Measurements from ENCODE around the gene PMPCB.
"Not testable (repeated sequence)": the region's sequence is repeated elsewhere in the genome, so short reads cannot be mapped to it uniquely, and the experiment has no call there.

The PMPCB gene, protein sequence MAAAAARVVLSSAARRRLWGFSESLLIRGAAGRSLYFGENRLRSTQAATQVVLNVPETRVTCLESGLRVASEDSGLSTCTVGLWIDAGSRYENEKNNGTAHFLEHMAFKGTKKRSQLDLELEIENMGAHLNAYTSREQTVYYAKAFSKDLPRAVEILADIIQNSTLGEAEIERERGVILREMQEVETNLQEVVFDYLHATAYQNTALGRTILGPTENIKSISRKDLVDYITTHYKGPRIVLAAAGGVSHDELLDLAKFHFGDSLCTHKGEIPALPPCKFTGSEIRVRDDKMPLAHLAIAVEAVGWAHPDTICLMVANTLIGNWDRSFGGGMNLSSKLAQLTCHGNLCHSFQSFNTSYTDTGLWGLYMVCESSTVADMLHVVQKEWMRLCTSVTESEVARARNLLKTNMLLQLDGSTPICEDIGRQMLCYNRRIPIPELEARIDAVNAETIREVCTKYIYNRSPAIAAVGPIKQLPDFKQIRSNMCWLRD

DNA sequence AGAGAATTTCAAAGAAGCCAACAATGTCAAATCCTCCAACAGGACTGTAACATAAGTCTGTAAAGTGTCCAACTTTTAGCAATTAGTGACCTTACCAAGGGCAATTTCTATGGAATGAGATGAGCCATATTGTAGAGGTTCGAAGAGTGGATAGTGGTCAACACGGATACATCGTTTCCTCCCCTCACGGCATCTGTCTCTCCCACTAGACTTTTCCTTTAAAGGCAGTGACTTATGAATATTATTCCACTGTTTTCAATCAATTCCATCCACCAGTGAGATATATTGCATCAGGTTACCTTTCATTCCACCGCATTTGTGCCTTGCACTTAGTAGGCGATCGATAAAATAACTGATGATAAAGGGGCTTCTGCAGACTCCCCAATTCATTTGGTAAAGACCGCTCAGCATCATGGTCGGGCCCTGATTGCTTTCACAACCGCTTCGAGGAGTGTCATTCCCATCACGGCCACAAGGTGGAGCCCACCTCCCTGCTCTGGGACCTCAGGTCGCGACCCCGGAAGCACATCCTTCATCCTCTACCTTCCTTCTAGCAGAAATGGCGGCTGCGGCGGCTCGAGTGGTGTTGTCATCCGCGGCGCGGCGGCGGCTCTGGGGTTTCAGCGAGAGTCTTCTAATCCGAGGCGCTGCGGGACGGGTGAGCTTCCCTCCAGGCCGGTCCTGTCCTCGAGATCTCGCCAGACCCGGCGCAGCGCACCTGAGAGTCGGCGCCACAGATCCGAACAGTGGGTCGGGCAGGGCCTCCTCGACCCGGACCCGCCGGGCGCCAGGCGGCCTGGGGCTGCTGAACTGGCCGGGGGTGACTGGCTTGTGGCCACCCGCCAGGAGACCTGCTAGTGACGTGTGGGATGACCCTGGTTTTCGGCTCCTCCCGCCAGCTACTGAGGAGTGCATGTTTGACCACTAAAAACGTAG is at the start of gene PMPCB:
Gene PMPCB (plus strand): TSS at position 535 of the 936 bp plus-strand sequence. CDS start 25 bp downstream, at position 560.
- TF ChIP-seq, protein P1, sequence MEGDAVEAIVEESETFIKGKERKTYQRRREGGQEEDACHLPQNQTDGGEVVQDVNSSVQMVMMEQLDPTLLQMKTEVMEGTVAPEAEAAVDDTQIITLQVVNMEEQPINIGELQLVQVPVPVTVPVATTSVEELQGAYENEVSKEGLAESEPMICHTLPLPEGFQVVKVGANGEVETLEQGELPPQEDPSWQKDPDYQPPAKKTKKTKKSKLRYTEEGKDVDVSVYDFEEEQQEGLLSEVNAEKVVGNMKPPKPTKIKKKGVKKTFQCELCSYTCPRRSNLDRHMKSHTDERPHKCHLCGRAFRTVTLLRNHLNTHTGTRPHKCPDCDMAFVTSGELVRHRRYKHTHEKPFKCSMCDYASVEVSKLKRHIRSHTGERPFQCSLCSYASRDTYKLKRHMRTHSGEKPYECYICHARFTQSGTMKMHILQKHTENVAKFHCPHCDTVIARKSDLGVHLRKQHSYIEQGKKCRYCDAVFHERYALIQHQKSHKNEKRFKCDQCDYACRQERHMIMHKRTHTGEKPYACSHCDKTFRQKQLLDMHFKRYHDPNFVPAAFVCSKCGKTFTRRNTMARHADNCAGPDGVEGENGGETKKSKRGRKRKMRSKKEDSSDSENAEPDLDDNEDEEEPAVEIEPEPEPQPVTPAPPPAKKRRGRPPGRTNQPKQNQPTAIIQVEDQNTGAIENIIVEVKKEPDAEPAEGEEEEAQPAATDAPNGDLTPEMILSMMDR (conservative IDR thresholded peaks at IDR 0.05; ENCODE audit: low read depth, low read length), result peak; percentile 95
- peak within 1 kb of the TSS; percentile 84 for H3K4me3 ChIP-seq (ENCODE audit: low read length)
- DNase-seq (ENCODE audit: low read depth), result peak; percentile 48

DNA sequence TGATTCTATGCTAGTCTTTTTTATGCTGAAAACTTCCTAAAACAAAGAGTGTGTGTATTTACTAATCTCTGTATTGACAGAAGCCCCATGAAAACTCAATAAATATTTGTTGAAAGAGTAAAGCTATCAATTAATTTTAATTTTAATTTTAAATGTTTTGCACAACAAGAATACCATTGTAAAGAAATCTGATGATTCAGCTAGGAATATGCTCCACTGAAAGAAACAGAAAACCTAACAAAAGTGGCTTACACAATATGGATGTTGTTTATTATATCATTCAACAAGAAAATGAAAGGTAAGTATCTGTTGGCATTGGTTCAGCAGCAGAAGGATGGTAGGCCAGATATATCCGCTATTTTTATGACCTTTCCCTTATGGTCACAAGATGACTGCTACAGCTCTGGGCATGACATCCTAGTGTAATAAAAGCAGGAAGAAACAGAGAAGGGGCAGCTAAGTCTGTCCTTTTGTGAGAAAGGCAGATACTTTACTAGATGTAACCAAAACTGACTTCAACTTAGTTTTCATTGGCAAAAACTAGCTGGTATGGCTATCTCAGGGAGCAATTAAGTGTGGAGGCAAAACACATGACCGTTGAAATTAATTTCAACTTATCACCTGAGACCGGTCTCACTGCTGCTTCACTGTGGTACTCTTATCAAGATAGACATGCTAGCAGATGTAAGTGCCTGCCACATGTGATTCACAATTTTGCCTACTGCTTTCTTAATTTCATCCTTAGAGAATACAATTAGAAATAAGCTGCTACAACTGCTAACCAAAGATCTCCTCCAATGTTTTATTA is 43.3 kb upstream of the PMPCB start:
- not testable (repeated sequence) for H3K4me3 ChIP-seq (ENCODE audit: low read length); DNase-seq (ENCODE audit: low read depth)

DNA sequence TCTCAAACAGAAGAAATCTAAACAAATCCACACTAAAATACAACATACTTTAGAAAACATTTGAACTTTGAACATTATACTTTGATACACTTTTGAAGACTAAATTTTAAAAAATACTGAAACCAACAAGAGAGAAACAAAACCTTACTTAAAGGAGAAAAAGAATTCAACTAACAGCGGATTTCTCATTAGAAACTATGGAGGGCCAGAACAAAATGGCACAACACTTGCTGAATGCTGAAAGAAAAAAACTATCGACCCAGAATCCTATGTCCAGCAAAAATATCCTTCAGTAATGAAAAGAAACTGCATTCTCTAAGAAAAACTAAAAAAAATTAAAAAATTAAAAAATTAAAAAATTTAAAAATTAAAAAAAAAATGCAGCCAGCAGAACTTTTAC is 33.2 kb upstream of the PMPCB start:
- not testable (repeated sequence) for H3K4me3 ChIP-seq (ENCODE audit: low read length); DNase-seq (ENCODE audit: low read depth)

DNA sequence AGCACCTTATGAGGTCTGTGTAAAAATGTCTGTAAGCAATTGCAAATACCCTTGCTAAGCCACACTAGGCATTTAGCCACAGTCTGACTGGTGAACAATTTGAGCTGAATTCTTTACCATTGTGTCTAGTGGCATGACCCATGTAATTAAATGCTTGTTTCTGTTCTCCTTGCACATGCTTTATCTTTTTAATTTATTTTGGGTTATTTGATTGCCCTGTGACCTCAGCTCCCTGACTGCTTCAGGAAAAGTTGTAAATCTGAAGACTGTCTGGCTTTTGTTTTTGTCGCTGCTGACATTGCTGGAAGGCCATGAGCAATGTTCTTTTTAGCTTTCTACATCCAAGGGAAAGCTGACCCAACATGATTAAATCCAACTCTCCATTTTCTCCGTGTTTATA is 31.0 kb upstream of the PMPCB start:
- not testable (repeated sequence) for H3K4me3 ChIP-seq (ENCODE audit: low read length); DNase-seq (ENCODE audit: low read depth)

DNA sequence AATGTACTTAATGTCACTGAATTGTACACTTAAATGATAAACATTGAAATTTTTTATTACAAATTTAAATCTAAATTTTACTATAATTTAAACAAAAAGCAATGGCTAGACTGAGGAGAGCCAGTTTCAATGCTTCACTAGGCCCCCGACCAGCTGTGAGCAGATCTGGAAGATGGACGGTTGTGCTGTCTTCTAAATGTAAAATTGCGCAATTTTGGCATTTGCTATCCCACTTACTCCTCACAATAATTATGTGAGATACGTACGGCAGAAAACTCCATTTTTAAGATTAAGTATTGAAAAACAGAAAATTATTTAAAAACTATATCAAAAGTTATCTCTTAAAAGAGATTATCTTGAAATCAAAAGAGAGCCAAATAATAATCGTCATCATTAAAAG is 23.9 kb upstream of the PMPCB start:
- DNase-seq (ENCODE audit: low read depth); H3K4me3 ChIP-seq (ENCODE audit: low read length): not testable (repeated sequence)

DNA sequence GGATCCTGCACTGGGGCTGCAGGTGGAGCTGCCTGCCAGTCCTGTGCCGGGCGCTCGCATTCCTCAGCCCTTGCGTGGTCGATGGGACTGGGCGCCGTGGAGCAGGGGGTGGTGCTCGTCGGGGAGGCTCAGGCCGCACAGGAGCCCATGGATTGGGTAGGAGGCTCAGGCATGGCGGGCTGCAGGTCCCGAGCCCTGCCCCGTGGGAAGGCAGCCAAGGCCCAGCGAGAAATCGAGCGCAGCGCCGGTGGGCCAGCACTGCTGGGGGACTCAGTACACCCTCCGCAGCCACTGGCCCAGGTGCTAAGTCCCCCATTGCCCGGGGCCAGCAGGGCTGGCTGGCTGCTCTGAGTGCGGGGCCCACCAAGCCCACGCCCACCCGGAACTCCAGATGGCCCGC is 22.4 kb upstream of the PMPCB start:
- not testable (repeated sequence) for H3K4me3 ChIP-seq (ENCODE audit: low read length); DNase-seq (ENCODE audit: low read depth)

DNA sequence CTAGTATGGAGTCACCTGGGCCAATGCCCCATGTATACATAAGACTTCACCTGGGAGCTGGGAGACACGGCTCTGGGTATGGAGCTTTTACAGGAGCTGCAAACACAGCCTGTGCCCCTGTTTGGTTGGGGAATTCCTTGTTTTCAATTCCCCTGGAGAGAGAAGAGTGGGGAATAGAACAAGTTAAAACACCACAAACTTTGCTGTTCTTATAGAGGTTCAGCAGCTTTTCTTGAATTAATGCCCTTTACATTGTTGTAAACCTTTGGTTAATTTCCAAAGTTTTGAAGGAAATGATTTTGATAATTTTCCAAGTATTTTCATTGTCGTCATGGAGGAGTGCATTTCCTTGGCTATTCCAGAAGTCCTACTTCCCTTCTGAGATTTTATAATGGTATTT is 19.0 kb upstream of the PMPCB start:
- H3K4me3 ChIP-seq (ENCODE audit: low read length); DNase-seq (ENCODE audit: low read depth): not testable (repeated sequence)

DNA sequence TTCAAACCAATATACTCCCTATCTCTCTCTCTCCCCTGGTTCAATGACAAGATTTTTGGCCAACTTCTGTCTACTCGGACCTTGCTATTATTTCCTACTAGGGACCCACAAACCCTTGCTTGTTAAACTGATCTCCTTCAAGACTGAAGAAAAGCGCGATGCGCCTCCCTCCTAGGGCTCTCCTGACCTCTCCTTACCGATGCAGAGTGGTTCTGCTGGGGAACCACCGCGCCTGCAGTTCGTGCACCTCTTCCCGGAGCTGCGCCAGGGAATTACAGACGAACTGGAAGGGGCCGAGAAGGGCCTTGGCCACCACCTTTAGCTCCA is 17.6 kb upstream of the PMPCB start:
- not testable (repeated sequence) for DNase-seq (ENCODE audit: low read depth)
- H3K4me3 ChIP-seq (ENCODE audit: low read length), result peak overlapping the region; percentile 56

DNA sequence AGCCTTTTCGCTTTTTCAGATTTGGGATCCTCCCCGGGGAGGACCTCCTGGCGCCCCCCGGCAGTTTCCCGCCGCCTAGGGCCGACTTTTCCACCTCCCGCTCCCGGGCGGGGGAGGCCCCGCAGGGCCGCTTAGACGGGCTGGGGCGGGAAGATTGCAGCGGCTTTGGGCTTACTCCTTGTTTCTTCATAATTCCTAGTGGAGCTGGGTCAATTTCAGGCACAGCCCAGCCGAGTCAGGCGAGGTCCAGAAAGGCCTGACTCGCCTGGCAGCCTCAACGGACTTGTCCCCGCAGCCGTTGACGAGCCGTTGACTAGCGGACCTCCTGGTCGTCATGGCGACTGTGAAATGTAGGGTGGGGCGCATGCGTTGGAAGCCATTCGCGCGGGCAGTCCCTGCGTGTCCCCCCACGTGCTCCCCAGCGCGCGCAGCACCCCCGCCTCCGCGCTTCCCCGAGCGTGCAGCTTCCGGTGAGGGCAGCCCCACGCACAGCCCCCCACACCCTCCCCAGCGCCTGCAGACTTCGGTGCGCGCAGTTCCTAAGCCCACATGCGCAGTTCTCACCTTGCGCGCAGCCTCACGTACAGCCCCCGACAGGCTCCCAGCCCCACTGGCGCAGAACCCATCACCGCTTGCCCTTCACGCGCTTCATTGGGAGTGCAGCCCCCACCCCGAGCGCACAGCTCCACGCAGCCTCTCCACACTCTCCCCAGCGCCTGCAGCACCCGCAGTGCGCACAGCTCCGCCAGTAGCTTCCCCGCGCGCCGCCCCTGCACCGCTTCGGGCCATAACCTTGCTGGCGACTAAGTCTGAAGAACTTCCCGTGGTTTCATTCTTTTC is 17.1 kb upstream of the PMPCB start:
- peak overlapping the region; percentile 56 for H3K4me3 ChIP-seq (ENCODE audit: low read length)

DNA sequence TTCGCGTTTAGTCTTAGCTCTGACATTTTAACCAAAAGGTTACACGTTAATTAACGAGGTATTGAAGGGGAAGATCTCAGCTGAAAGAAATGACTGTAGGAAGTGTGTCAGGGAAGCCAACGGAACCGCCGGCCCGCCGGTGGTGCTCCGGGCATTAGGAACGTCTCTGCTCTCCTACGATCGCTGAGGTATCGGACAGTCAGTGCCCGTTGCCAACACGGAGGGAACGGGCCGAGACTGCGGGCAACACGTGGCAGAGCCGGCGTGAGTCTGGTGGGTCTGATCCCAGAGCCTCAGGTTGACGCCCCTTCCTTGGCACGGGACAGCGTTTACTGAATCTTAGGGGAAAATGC is 16.5 kb upstream of the PMPCB start:
- H3K4me3 ChIP-seq (ENCODE audit: low read length), result peak overlapping the region; percentile 56
- not testable (repeated sequence) for DNase-seq (ENCODE audit: low read depth)

More for the DNA sequence above, 17.1 kb upstream of the PMPCB start:
- DNase-seq (ENCODE audit: low read depth), result not testable (repeated sequence)

DNA sequence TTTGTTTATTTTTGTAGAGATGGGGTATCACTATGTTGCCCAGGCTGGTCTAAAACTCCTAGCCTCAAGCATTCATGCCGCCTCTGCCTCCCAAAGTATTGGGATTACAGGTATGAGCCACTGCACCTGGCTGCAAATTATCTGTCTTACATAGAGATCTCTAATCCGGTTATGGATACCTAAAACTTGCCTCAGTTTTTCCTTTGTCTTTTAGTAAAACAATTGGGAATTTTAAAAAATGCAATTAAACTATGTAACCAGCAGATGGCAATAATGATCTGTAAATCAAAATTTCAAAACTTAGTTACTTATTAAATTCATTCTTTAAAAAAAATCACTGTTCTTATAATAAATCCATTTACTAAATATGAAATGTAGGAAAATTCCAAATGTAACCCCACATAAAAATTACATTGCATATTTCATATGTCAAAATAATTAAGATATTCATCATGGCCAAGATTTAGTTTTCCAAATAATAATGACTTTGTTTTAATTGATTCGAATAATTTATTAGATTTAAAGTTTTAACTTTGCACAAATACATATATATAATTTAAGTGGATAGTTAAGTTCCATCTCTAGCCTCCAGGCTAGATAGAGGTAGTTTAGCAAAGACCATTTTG is 14.3 kb upstream of the PMPCB start:
- not testable (repeated sequence) for DNase-seq (ENCODE audit: low read depth); H3K4me3 ChIP-seq (ENCODE audit: low read length)

Data from retinal pigment epithelial cell (primary cell).